HepG2 (cell line): ENCODE measurements around the gene PFKL. TPM values are rescaled to one million over a fixed set of nuclear protein-coding genes. Genes with fewer than 3 reads are reported as not detected.

Experiments
- AKAP8 ChIP-seq: sonication (generic); formaldehyde crosslinking; IDR thresholded peaks from 2 replicates; pipeline ENCODE4 v1.5.1; 2020; ENCODE audit warnings: mild to moderate bottlenecking, missing genetic modification reagents
- DRAP1 ChIP-seq: IDR thresholded peaks from 2 replicates; pipeline ENCODE4 v1.6.1; 2016; ENCODE audit warnings: missing genetic modification reagents, missing compliant biosample characterization
- HOXA9 ChIP-seq: sonication (generic); formaldehyde crosslinking; IDR thresholded peaks from 2 replicates; pipeline ENCODE4 v1.8.1; 2022; ENCODE audit warnings: missing genetic modification reagents, mild to moderate bottlenecking, moderate library complexity, borderline replicate concordance
- HOXD1 ChIP-seq: sonication (generic); formaldehyde crosslinking; IDR thresholded peaks from 2 replicates; pipeline ENCODE4 v1.5.0; 2020; ENCODE audit warnings: missing genetic modification reagents
- KDM6A ChIP-seq: IDR thresholded peaks from 2 replicates; pipeline ENCODE4 v1.6.1; 2016; ENCODE audit warnings: low read depth
- MYNN ChIP-seq: sonication (generic); formaldehyde crosslinking; IDR thresholded peaks from 2 replicates; pipeline ENCODE4 v1.4.0; 2020; ENCODE audit warnings: mild to moderate bottlenecking, low read depth, missing genetic modification reagents
- NR2C2 ChIP-seq: sonication (generic); formaldehyde crosslinking; IDR thresholded peaks from 2 replicates; pipeline ENCODE4 v1.4.0; 2020; ENCODE audit warnings: missing genetic modification reagents, mild to moderate bottlenecking, moderate library complexity, borderline replicate concordance
- ONECUT2 ChIP-seq: sonication (generic); formaldehyde crosslinking; IDR thresholded peaks from 2 replicates; pipeline ENCODE4 v1.4.0; 2020; ENCODE audit warnings: missing genetic modification reagents
- PITX1 ChIP-seq: sonication (generic); formaldehyde crosslinking; IDR thresholded peaks from 2 replicates; pipeline ENCODE4 v1.5.1; 2020; ENCODE audit warnings: mild to moderate bottlenecking, missing genetic modification reagents
- PRDM10 ChIP-seq: sonication (generic); formaldehyde crosslinking; IDR thresholded peaks from 2 replicates; pipeline ENCODE4 v1.4.0; 2020; ENCODE audit warnings: low read depth, missing genetic modification reagents
- RFXAP ChIP-seq: sonication (generic); formaldehyde crosslinking; IDR thresholded peaks from 2 replicates; pipeline ENCODE4 v1.4.0; 2020; ENCODE audit warnings: missing genetic modification reagents, borderline replicate concordance
- SMYD3 ChIP-seq: sonication (generic); formaldehyde crosslinking; IDR thresholded peaks from 2 replicates; pipeline ENCODE4 v1.8.1; 2023; ENCODE audit warnings: mild to moderate bottlenecking, missing genetic modification reagents
- SP140L ChIP-seq: sonication (generic); formaldehyde crosslinking; IDR thresholded peaks from 2 replicates; pipeline ENCODE4 v1.4.0; 2020; ENCODE audit warnings: missing genetic modification reagents, borderline replicate concordance
- SRSF4 ChIP-seq: fragments of 200-400 bp; formaldehyde crosslinking; IDR thresholded peaks from one replicate; pipeline ENCODE4 v1.6.1; 2018; ENCODE audit warnings: mild to moderate bottlenecking, low read depth, low read length, moderate library complexity; ENCODE audit not compliant: poor library complexity, severe bottlenecking
- TAF15 ChIP-seq: fragments of 200-400 bp; formaldehyde crosslinking; IDR thresholded peaks from one replicate; pipeline ENCODE4 v1.6.1; 2018; ENCODE audit warnings: mild to moderate bottlenecking, low read depth, low read length; ENCODE audit not compliant: poor library complexity, severe bottlenecking
- TP53 ChIP-seq: sonication (generic); formaldehyde crosslinking; conservative IDR thresholded peaks from 2 replicates; pipeline ENCODE4 v1.4.0; 2020; ENCODE audit warnings: missing genetic modification reagents
- TRIM22 ChIP-seq: fragments of 450-650 bp; IDR thresholded peaks from 2 replicates; pipeline ENCODE4 v1.6.1; 2017
- ZBTB21 ChIP-seq: sonication (generic); formaldehyde crosslinking; IDR thresholded peaks from 2 replicates; pipeline ENCODE4 v1.4.0; 2020; ENCODE audit warnings: missing genetic modification reagents
- ZMAT3 ChIP-seq: sonication (generic); formaldehyde crosslinking; conservative IDR thresholded peaks from 2 replicates; pipeline ENCODE4 v1.7.0; 2021; ENCODE audit warnings: missing genetic modification reagents
- ZNF235 ChIP-seq: sonication (generic); formaldehyde crosslinking; IDR thresholded peaks from 2 replicates; pipeline ENCODE4 v1.8.1; 2023; ENCODE audit warnings: mild to moderate bottlenecking, missing genetic modification reagents, borderline replicate concordance
- ZNF33B ChIP-seq: sonication (generic); formaldehyde crosslinking; IDR thresholded peaks from 2 replicates; pipeline ENCODE4 v1.5.1; 2020; ENCODE audit warnings: mild to moderate bottlenecking, missing genetic modification reagents
- ZNF543 ChIP-seq: sonication (generic); formaldehyde crosslinking; IDR thresholded peaks from 2 replicates; pipeline ENCODE4 v1.4.0; 2020; ENCODE audit warnings: mild to moderate bottlenecking, missing genetic modification reagents
- ZSCAN5A ChIP-seq: sonication (generic); formaldehyde crosslinking; IDR thresholded peaks from 2 replicates; pipeline ENCODE4 v1.8.0; 2022; ENCODE audit warnings: mild to moderate bottlenecking, missing genetic modification reagents, borderline replicate concordance
- polyA plus RNA-seq, 8 experiments: library from polyadenylated mRNA; depleted of rRNA in 3 of 8; stranded (reverse) in 7 of 8; unstranded in 1 of 8; fragments of >200 nt; fragmentation: Illumina TruSeq in 4 of 8; extraction: Trizol in 4 of 8; gene quantifications; 2 replicates each; pipeline versions ENCODE4 v1.2.1 to v1.2.3, GENCODE V29; 2011 to 2016; ENCODE audit warnings: low read depth in 4 of 8, missing spikeins in 1 of 8, mixed read lengths in 1 of 8; ENCODE audit not compliant: insufficient read depth in 1 of 8
- total RNA-seq, 5 experiments: library from RNA; depleted of rRNA; stranded (reverse); fragments of >200 nt; fragmentation: Illumina TruSeq; extraction: Trizol; gene quantifications; 2 replicates each; pipeline ENCODE4 v1.2.3, GENCODE V29; 2016; ENCODE audit warnings: low read depth in 1 of 5

PFKL gene
- total and polyA plus RNA-seq, 2 of the 13 experiments (the other 11 are each of a cell fraction or from before 2014, with no cell fraction given): 92.8 to 106 TPM

- no peak for TF ChIP-seq PRDM10 (CRISPR knock-in tag)
- TF ChIP-seq ZMAT3 (CRISPR knock-in tag): peak; percentile 87; the same call in 1 of the 2 replicates
- no peak for TF ChIP-seq PITX1
- no peak for TF ChIP-seq AKAP8
- no peak for TF ChIP-seq SP140L (CRISPR knock-in tag)
- TF ChIP-seq TRIM22: no peak
- TF ChIP-seq ZSCAN5A: no peak
- no peak for TF ChIP-seq DRAP1 (CRISPR knock-in tag)
- TF ChIP-seq TP53: no peak
- TF ChIP-seq SMYD3 (CRISPR knock-in tag): no peak
- TF ChIP-seq KDM6A (CRISPR knock-in tag): no peak
- no peak for TF ChIP-seq ZBTB21 (CRISPR knock-in tag)
- 0 out of 2 replicates have a peak, but pooled peaks have one; percentile 15 for TF ChIP-seq NR2C2 (CRISPR knock-in tag)
- TF ChIP-seq TAF15: no peak
- 0 out of 2 replicates have a peak, but pooled peaks have one; percentile 31 for TF ChIP-seq HOXD1
- 0 out of 2 replicates have a peak, but pooled peaks have one; percentile 12 for TF ChIP-seq ZNF235 (CRISPR knock-in tag)
- 0 out of 2 replicates have a peak, but pooled peaks have one; percentile 41 for TF ChIP-seq ZNF33B (CRISPR knock-in tag)
- no peak for TF ChIP-seq ONECUT2 (CRISPR knock-in tag)
- TF ChIP-seq MYNN (CRISPR knock-in tag): no peak
- TF ChIP-seq ZNF543 (CRISPR knock-in tag): peak; percentile 54; the same call in 1 of the 2 replicates
- TF ChIP-seq RFXAP (CRISPR knock-in tag): no peak; the same call in 1 of the 2 replicates
- TF ChIP-seq HOXA9 (CRISPR knock-in tag): no peak
- TF ChIP-seq SRSF4: no peak
These were observed at the start of gene PFKL (continued) for GRCh38 chr21:44299458-44300261.
